ENCODE results near the gene ITGA2.

- no peak for TF ChIP-seq ZNF274 (IDR thresholded peaks at IDR 0.05; ENCODE audit: low read depth, low read length)
- no peak for TF ChIP-seq SUZ12 (IDR thresholded peaks at IDR 0.05; ENCODE audit: extremely low read depth, insufficient read depth, insufficient read length)
- TF ChIP-seq YY1 (IDR thresholded peaks at IDR 0.05; ENCODE audit: insufficient read depth, insufficient read length) = no peak
Observed at GRCh38 chr5:53063176-53063575, 74.0 kb downstream of the ITGA2 start.

All from NT2/D1 (cell line).